ENCODE measurements around the gene MORN5.

Gene MORN5

GRCh38 chr9:122124528-122124927, 35.2 kb upstream of the MORN5 start:
- H2AFZ ChIP-seq (ENCODE audit: low read length): no peak overlapping the region
- H3K36me3 ChIP-seq (ENCODE audit: insufficient read depth, low read length): no peaks in the 10 kb centered on the region
- H3K9me2 ChIP-seq (replicated peaks; ENCODE audit: low read depth, low read length): no peaks in the 10 kb centered on the region
- no peak overlapping the region for H3K4me3 ChIP-seq (ENCODE audit: low read length, poor library complexity, severe bottlenecking)
- no peak for TF ChIP-seq EZH2phosphoT487 (IDR thresholded peaks at IDR 0.05; ENCODE audit: borderline replicate concordance)
- TF ChIP-seq, protein P1, sequence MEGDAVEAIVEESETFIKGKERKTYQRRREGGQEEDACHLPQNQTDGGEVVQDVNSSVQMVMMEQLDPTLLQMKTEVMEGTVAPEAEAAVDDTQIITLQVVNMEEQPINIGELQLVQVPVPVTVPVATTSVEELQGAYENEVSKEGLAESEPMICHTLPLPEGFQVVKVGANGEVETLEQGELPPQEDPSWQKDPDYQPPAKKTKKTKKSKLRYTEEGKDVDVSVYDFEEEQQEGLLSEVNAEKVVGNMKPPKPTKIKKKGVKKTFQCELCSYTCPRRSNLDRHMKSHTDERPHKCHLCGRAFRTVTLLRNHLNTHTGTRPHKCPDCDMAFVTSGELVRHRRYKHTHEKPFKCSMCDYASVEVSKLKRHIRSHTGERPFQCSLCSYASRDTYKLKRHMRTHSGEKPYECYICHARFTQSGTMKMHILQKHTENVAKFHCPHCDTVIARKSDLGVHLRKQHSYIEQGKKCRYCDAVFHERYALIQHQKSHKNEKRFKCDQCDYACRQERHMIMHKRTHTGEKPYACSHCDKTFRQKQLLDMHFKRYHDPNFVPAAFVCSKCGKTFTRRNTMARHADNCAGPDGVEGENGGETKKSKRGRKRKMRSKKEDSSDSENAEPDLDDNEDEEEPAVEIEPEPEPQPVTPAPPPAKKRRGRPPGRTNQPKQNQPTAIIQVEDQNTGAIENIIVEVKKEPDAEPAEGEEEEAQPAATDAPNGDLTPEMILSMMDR (conservative IDR thresholded peaks at IDR 0.05; ENCODE audit: low read length): no peak
- peaks cover 7% of the 10 kb centered on the region for H3K4me1 ChIP-seq (ENCODE audit: insufficient read depth, low read length, poor library complexity, severe bottlenecking)
- no peaks in the 10 kb centered on the region for H3F3A ChIP-seq (ENCODE audit: low read depth)
- no peak overlapping the region for H3K9ac ChIP-seq (ENCODE audit: low read depth, low read length, poor library complexity, severe bottlenecking)
- H3K4me2 ChIP-seq (ENCODE audit: low read depth, low read length, poor library complexity, severe bottlenecking): no peak overlapping the region
- H3K27me3 ChIP-seq (ENCODE audit: insufficient read depth, low read length, poor library complexity, severe bottlenecking): no peaks in the 10 kb centered on the region
- H3K9me3 ChIP-seq (ENCODE audit: insufficient read depth, low read depth, low read length): no peaks in the 10 kb centered on the region
- H4K20me1 ChIP-seq (ENCODE audit: insufficient read depth, low read length, poor library complexity, severe bottlenecking): no peaks in the 10 kb centered on the region
- H3K79me2 ChIP-seq (ENCODE audit: insufficient read depth, low read length): no peaks in the 10 kb centered on the region

DNA sequence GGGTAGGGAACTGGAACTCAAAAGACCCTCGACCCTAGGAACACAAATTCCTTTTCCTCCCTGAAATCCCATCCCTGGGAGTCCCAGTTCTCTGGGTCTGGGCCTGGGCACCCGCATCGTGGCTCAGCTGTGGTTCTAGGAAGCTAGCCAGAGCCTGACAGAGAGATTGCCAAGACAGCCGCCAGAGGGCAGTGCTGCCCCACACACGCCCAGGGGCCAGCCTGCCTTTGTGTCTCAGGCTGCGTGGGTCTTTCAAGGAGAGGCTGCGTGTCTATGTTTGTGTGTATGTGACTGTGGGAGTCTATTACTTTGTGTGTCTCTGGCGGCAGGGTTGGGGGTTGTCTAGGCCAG, 34.6 kb upstream of the MORN5 start:
- TF ChIP-seq, protein P1 (conservative IDR thresholded peaks at IDR 0.05; ENCODE audit: low read length): peak; percentile 94
- no peak for TF ChIP-seq EZH2phosphoT487 (IDR thresholded peaks at IDR 0.05; ENCODE audit: borderline replicate concordance)
- Histone ChIP-seq H3K27me3 (ENCODE audit: insufficient read depth, low read length, poor library complexity, severe bottlenecking) (no peaks in the 10 kb centered on the region), H3F3A (ENCODE audit: low read depth) (no peaks in the 10 kb centered on the region), H3K4me3 (ENCODE audit: low read length, poor library complexity, severe bottlenecking) (no peak overlapping the region), H3K9ac (ENCODE audit: low read depth, low read length, poor library complexity, severe bottlenecking) (no peak overlapping the region), H2AFZ (ENCODE audit: low read length) (peak overlapping the region; percentile 68), H3K9me2 (replicated peaks; ENCODE audit: low read depth, low read length) (no peaks in the 10 kb centered on the region), H4K20me1 (ENCODE audit: insufficient read depth, low read length, poor library complexity, severe bottlenecking) (no peaks in the 10 kb centered on the region), H3K4me1 (ENCODE audit: insufficient read depth, low read length, poor library complexity, severe bottlenecking) (peaks cover 7% of the 10 kb centered on the region), H3K9me3 (ENCODE audit: insufficient read depth, low read depth, low read length) (no peaks in the 10 kb centered on the region), H3K36me3 (ENCODE audit: insufficient read depth, low read length) (no peaks in the 10 kb centered on the region), H3K4me2 (ENCODE audit: low read depth, low read length, poor library complexity, severe bottlenecking) (no peak overlapping the region), H3K79me2 (ENCODE audit: insufficient read depth, low read length) (no peaks in the 10 kb centered on the region)

- Histone ChIP-seq H3F3A (ENCODE audit: low read depth) (no peaks in the 10 kb centered on the region), H3K36me3 (ENCODE audit: insufficient read depth, low read length) (no peaks in the 10 kb centered on the region), H3K79me2 (ENCODE audit: insufficient read depth, low read length) (no peaks in the 10 kb centered on the region), H2AFZ (ENCODE audit: low read length) (peak overlapping the region; percentile 17; the same call in 1 of the 2 replicates), H3K9ac (ENCODE audit: low read depth, low read length, poor library complexity, severe bottlenecking) (no peak overlapping the region), H3K9me2 (replicated peaks; ENCODE audit: low read depth, low read length) (no peaks in the 10 kb centered on the region), H3K9me3 (ENCODE audit: insufficient read depth, low read depth, low read length) (no peaks in the 10 kb centered on the region), H4K20me1 (ENCODE audit: insufficient read depth, low read length, poor library complexity, severe bottlenecking) (no peaks in the 10 kb centered on the region), H3K4me1 (ENCODE audit: insufficient read depth, low read length, poor library complexity, severe bottlenecking) (peaks cover 7% of the 10 kb centered on the region), H3K27me3 (ENCODE audit: insufficient read depth, low read length, poor library complexity, severe bottlenecking) (no peaks in the 10 kb centered on the region), H3K4me3 (ENCODE audit: low read length, poor library complexity, severe bottlenecking) (no peak overlapping the region), H3K4me2 (ENCODE audit: low read depth, low read length, poor library complexity, severe bottlenecking) (no peak overlapping the region)
- no peak for TF ChIP-seq EZH2phosphoT487 (IDR thresholded peaks at IDR 0.05; ENCODE audit: borderline replicate concordance)
- TF ChIP-seq, protein P1 (conservative IDR thresholded peaks at IDR 0.05; ENCODE audit: low read length): no peak
These were observed 34.0 kb upstream of the MORN5 start for GRCh38 chr9:122125509-122126330.

All from Loucy (cell line).